ENCODE data around the gene BABAM2. TPM values are rescaled to one million over a fixed set of nuclear protein-coding genes. Genes with fewer than 3 reads are reported as not detected.

BABAM2 gene
- total and polyA plus RNA-seq, 10 of the 15 experiments (the other 5 are each of a cell fraction or from before 2014, with no cell fraction given): 30.7 to 59.9 (median 44.5) TPM

GRCh38 chr2:28193630-28194403 lies 303.3 kb downstream of the BABAM2 start (continued):
- TF ChIP-seq SMAD1 (IDR thresholded peaks at IDR 0.05; ENCODE audit: low read depth, partially characterized antibody) (no peak), IRF5 (IDR thresholded peaks at IDR 0.05; ENCODE audit: borderline replicate concordance) (no peak), RAD21 (IDR thresholded peaks at IDR 0.05; ENCODE audit: insufficient read depth, low read depth, low read length) (no peak), E2F4 (IDR thresholded peaks at IDR 0.05; ENCODE audit: low read depth, low read length) (no peak), RAD51 (IDR thresholded peaks at IDR 0.05) (no peak)

GRCh38 chr2:28199995-28200679 lies 309.6 kb downstream of the BABAM2 start:
- Histone ChIP-seq H3K9me3 (replicated peaks; ENCODE audit: control insufficient read depth, insufficient read depth, low read length) (no peaks in the 10 kb centered on the region), H4K20me1 (ENCODE audit: control insufficient read depth, insufficient read depth) (no peaks in the 10 kb centered on the region), H3K36me3 (ENCODE audit: control insufficient read depth in 2 of 2, insufficient read depth in 2 of 2, low read length in 1 of 2) (no peaks in the 10 kb centered on the region), H3K79me2 (ENCODE audit: control insufficient read depth, insufficient read depth, low read length) (no peaks in the 10 kb centered on the region), H3K27ac (ENCODE audit: control insufficient read depth, insufficient read depth) (no peak overlapping the region), H3K4me3 (no peak overlapping the region), H2AFZ (ENCODE audit: control insufficient read depth, low read depth, low read length) (no peak overlapping the region), H3K9ac (ENCODE audit: control insufficient read depth, insufficient read depth, low read length) (no peak overlapping the region), H3K4me2 (ENCODE audit: control insufficient read depth, insufficient read depth) (no peak overlapping the region), H3K4me1 (ENCODE audit: control insufficient read depth, insufficient read depth, low read length) (no peaks in the 10 kb centered on the region), H3K27me3 (replicated peaks in 1 of 2; ENCODE audit: control insufficient read depth in 2 of 2, insufficient read depth in 2 of 2, low read length in 1 of 2) (no peaks in the 10 kb centered on the region)
- POLR2A ChIA-PET: no interaction called here
- CTCF ChIA-PET: no interaction called here
- SMC1A ChIA-PET (ENCODE audit: uncharacterized antibody, unreplicated experiment): interaction anchor here (0.6 to 1.4 kb wide), 2 partner anchors 9 to 1447 kb away, joined by 3 read pairs; no protein-coding TSS in a partner anchor
- 91% methylated on average over 2 of the region's 2 CpGs for WGBS (ENCODE audit: insufficient coverage, insufficient replicate concordance, low lambda C conversion rate, missing lambda C conversion rate)
- no TSS peak for BruUV-seq (replicated peaks)
- RAD21 ChIA-PET (ENCODE audit: unreplicated experiment): no interaction called here
- intact Hi-C loops (cut with micrococcal nuclease; ENCODE audit: unreplicated experiment): no loop called here
- no peak for DNase-seq (ENCODE audit: low read depth, low spot score)
- TF ChIP-seq SMAD5 (IDR thresholded peaks at IDR 0.05; ENCODE audit: low read depth) (no peak), STAT3 (IDR thresholded peaks at IDR 0.05; ENCODE audit: low read depth, low read length) (no peak), NFXL1 (IDR thresholded peaks at IDR 0.05; ENCODE audit: borderline replicate concordance) (no peak), RELA (IDR thresholded peaks at IDR 0.05; ENCODE audit: borderline replicate concordance, partially characterized antibody) (no peak)
- in situ Hi-C loops (cut with MboI): no loop called here
- ATAC-seq: no peak
- peak; percentile 41 for FAIRE-seq
